ENCODE results near the gene LIMK1.
"Not testable (repeated sequence)": the region's sequence is repeated elsewhere in the genome, so short reads cannot be mapped to it uniquely, and the experiment has no call there.

LIMK1 gene

DNA sequence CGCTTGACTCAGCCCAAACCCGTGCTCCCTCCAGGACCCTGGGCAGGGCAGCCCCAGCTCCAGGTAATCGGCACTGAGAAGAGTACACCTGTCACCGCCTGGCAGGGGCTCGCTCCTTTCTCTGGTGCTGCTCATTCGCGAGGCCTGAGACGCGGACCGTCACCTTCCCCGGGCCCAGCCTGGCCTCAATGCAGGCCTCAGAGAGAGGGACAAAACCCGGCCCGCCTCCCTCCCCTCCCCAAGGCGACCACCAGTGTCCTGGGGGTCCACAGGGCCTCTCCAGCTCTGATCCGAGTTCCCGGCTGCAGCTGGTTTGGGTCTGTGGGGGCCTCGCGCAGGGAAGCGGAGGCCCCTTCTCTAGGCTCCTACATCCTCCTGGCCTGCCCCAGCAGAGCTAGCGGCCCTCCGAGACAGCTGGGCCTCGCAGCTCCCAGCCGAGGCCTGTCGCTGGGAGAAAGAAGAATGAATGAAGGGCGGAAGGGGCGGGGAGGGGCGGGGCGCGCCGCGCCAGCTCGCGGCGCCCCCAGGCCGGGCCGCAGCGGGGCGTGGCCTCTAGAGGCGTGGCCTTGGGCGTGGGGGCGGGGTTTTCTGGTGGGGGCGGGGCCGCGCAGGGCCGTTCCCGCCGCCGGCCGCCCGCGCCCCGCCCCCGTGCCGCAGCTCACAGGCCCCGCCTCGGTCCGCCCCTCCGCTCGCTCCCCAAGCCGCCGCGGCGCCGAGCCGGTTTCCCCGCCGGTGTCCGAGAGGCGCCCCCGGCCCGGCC, at the start of gene LIMK1:
LIMK1 (plus strand) TSS at position 688 of the 760 bp plus-strand sequence. CDS start 187 bp downstream, outside the sequence.
- DNase-seq = peak; percentile 73

DNA sequence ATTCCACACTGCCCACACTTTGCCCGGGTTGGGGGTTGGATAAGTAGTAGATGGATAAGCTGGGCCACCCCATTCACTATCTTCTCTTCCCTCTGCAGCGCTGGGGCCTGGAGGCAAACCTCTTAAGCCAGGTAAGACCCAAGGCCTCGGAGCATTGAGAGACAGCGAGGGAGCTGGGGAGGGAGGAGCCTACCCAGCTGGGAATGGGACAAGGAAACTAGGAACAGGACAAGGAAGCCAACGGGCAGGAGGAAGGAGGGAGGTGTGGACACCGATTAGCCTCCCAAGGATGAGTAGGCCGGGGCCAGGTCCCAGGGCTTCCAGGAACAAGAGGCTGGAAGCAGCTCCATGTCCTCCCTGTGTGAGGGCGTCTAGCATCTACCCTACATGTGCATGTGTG, 46.0 kb upstream of the LIMK1 start:
- DNase-seq = no peak

DNA sequence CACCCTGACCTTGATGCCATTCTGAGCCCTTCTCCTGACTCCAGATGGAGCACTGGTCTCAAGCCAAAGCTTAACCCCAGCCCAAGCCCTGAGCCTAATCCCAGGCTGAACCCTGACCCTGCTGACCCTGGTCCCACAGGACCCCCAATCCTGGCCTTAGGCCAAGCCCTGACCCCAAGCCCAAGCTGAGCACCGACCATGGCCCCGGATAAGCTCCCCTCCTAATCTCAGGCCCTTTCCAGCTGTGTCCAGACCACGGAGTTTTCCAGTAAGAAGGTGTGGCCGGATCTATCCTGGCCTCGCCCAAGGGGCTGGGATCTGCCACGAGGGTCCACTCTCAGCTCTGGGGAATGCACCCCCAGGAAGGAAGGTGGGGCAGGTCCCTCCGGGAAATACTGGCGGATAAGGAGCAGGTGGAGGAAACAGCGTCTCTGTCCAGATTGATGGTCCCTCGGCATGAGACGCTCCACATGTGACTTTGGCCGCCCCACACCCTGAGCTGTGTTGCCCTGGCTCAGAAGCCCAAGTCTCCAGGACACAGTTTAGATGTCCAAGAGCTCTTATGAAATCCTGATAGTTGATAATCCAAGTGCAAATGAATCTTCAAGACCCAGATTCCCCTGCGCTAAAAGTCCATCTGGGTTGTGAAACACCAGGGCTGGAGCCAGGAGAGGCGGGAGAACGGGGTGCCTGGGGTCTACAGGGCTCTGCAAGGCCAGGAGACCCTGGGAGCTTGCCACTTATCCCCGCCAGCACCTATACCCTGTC, 45.2 kb upstream of the LIMK1 start:
- no peak for DNase-seq

DNA sequence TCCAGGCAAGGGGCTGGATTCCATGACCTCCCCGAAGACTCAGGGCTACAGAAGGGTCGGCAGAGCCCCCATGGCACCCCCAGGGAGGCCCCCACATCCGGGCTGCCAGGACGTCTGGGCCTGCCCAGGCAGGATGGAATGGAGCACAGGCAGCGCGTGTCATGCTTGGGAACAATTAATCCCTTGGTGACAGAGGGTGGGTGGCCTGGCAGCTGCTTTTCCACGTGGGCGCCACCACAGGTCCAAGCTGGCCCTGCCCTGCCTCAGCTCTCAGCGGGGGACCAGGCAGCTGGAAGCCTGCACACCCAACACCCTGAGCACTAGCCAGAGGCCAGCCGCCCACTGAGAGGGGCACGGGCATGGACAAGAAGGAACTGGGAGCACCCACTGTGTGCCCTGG, 44.3 kb upstream of the LIMK1 start:
- DNase-seq = peak; percentile 37

DNA sequence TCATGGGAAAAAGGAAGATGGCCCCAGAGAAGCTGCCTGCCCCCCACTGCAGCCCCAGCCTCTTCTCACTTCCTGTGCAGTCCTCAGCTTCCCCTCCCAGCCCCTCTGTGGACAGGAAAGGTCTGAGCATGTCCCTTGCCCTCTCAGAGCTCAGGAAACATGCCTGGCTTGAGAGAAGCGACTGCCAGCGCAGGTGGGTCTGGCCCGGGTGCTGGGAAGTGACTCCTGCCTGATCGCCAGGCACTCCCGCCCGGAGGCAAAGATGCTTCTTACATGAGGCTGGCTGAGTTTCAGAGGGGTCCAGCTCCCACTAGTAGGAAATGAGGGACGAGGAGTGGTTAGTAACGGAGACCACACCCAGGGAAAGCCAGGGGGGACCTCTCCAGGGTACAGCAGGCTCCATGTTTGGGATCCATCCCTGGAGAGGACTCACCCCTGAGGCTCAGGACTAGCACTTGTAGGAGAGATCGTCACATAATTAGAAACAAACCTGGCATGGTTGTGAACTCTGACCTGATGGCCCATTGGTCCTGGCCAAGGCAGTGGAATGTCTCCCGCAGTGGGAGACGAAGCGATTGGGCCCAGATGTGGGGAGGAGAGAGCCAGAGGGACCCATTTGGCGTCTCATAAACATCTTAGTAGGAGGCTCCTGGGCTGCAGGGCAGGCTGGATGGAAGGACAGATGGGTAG, 43.4 kb upstream of the LIMK1 start:
- no peak for DNase-seq

DNA sequence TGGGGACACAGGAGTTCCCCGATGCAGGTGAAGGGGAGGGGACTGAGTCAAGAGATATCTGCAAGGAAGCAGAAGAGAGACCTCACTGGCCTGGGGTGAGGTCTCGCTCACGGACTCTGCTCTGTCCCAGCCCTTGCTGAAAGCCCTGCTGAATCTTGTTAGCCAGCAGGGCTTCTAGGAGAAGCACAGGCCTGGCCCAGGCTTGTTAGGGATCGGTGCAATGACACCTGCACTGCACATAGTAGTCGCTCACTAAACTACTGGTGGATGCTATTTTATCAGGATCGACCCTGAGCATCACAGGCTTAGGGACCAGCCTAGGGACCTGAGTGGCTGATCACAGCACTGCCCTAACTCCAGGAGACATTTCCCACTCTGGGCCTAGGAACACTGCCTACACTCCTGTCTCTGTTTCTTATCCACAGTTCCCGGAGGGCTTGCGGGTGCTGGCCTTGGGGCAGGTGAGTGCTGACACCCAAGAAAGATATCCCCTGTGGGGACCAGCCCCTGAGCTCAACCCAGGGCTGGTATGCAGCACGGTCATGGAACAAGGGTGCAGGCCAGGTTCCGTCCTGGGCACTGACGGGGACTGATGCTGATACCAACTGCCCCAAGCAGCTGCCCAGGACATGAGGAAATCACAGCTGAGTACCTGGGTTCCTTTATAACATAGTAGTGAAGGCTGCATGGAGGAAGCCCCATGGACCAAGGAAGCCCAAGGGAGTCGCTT, 42.6 kb upstream of the LIMK1 start:
- no peak for DNase-seq

DNA sequence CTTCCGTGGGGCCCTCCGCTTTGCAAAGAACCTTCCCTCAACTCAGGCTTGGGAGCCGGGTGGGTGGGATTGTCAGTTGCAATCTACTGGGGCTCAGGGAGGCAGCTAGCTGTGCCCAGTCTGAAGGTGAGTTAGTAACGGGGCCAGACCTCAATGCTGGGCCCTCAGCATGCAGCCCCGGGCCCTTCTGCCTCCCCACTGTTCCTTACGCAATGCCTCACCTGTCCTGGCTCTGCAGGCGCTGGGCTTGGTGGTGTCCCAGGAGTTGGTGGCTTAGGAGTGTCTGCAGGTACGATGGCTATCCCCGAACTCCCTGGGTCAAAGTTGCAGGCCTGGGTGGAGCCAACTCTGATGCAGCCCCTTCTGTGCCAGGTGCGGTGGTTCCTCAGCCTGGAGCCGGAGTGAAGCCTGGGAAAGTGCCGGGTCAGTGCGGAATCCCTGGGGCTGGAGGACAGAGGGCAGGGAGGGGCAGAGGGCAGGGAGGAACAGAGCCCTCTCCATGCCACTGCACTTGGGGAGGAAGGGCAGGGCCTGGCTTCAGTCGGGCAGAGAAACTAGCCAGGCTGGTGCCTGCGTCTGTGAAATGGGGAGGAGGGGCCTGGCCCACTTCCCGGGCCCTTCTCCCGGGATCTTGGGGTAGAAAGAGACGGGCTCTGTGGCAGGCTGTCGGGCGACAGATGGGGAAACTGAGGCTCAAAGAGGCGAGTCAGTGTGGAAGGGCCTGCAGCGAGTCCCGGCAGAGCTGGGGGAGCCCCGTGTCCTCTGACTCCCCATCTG, 40.7 kb upstream of the LIMK1 start:
- DNase-seq = no peak

DNA sequence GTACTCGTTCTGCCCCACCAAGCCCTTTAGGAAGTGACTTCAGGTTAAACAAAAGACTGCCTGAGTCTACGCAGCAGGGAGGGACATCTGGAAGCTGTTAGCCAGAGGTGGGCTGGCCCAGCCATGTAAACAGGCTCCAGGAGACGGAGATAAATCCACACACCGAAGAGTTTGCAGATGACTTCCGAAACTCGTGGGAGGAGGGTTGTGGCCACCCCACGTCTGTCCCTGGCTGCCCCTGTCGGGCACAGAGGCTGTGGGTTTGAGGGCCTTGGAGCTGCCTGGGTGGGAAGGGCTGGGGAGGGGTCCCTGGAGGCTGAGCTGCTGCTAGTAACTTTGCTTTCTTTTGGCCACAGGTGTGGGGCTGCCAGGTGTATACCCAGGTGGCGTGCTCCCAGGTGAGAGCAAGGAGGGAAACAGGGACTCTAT, 40.1 kb upstream of the LIMK1 start:
- DNase-seq = no peak

DNA sequence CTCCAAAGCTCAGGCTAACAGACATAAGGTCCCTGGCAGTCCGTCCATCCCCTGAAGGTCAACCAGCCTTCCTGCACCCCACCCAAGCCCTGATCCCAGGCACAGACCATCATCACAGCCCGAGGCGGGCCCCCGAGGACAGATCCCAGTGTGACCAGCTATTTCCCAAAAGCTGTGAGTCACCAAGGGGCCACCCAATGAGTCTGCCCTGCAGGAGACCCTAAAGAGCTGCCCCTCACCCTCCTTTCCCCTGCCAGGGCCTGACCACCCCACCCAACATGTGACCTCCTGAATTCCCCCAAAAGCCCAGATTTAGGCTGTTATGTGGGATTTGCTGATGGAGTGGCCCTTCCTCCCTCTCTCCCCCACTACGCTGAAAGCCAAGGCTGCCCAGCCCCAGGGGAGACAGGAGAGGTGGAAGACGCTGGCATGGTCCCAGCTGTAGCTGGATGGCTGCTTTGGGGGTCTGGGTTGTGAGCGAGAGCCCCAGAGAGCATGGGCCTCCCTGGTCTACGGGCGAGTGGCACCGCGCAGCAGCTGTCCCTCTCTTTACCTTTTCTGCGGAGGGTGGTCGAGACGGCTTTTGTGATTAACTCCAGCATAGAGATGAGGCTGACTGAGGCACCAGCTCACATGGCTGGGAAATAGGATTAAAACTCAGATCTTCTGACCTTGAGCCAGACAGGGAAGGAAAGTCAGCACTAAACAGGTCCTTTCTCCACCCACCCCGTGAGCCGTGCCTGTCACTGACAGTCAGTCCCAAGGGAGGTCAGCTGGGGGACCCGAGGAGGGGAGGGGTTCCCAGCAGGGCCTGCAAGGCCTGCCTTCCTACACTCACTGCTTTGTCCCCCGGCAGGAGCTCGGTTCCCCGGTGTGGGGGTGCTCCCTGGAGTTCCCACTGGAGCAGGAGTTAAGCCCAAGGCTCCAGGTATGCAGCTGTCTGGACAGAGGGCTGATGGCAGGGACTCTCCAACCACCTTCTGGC, 38.9 kb upstream of the LIMK1 start:
- no peak for DNase-seq

DNA sequence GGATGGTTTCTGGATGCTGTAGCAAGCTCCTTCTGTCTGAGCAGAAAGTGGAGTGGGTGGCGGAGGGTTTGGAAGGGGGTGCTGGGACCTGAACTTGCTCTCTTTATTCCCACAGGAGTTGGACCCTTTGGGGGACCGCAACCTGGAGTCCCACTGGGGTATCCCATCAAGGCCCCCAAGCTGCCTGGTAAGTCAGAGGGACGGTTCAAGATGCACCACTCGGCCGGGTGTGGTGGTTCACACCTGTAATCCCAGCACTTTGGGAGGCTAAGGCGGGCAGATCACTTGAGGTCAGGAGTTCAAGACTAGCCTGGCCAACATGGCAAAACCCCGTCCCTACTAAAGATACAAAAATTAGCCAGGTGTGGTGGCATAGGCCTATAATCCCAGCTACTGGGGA, 37.0 kb upstream of the LIMK1 start:
- DNase-seq = not testable (repeated sequence)

DNA sequence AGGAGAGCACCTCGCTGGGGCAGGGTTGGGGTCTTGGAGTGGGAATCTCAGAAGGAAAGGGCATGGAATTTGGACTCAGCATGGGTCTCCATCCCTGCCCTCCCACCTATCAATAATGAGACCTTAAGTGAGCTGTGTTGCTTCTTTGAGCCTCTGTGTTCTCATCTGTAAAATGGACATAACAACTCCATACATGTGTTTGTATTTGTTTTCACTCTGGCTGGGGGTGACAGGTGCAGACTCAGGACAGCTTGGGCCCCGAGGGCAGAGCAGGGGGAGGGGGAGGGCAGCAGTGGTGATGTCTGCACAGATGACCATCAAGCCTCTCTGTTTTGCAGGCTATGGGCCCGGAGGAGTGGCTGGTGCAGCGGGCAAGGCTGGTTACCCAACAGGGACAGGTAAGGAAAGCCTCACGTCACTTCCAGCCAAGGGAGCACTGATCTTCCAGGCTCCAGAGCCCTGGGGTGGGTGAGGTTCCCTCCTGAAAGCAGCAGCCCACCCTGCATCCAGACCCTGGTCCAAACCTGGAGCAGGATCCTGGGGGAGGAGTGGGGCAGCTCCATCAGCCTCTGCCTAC, 35.7 kb upstream of the LIMK1 start:
- DNase-seq = no peak

DNA sequence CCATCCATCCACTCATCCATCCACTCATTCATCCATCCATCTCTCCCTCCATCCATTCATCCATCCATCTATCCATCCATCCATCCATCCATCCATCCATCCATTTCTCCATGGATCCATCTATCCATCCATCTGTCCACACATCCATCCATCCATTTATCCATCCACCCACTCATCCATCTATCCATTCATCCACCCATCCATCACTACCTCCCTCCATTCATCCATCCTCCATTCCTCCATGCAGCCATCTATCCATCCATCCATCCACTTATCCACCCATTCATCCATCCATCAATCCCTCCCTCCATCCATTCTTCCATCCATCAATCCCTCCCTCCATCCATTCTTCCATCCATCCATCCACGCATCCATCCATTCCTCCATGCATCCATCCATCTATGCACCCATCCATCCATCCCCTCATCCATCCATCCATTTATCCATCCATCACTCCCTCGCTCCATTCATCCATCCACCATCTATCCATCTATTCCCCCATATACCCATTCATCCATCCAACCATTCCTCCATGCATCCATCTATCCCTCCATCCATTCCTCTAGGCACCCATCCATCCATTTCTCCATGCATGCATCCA, 34.5 kb upstream of the LIMK1 start:
- DNase-seq = no peak

DNA sequence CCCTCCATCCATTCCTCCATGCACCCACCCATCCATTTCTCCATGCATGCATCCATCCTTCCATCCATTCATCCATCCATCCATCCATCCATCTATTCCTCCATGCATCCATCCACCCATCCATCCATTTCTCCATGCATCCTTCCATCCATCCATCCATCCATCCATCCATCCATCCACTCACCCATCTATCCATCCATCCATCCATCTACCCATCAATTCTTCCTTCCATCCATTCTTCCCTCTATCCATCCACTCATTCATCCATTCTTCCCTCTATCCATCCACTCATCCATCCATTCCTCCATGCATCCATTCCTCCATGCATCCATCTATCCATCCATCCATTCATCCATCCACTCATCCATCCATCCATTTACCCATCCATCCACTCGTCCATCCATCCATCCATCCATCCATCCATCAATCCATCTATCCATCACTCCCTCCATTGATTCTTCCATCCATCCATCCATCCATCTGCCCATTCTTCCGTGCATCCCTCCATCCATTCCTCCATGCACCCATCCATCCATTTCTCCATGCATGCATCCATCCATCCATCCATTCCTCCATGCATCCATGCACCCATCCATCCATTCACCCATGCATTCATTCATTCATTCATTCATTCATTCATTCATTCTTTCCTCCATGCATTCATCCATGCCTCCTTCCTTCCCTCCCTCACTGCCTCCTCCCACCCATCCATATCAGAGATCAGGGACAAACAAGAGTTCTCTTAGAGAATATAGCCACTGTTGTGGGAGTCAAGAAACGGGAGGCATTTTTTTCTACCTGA, 33.4 kb upstream of the LIMK1 start:
- no peak for DNase-seq

DNA sequence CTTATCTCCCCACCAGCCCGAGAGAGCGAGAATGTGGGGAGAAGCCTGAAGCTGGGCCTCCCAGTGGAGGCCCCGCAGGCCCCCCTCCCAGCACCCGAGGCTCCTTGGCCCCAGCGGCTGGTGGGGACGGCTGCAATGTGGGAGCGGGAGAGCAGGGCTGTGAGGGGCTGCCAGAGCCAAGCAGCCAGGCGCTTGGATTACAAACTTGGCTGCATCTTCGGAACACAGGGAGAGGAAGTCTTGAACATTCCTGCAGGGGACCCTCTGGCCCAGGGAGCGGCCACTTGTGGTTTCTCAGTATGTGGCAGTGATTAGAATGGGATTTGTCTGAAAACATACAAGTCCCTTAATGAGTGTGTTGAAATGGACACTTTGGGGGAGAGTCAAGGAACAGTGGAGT, 32.4 kb upstream of the LIMK1 start:
- no peak for DNase-seq

DNA sequence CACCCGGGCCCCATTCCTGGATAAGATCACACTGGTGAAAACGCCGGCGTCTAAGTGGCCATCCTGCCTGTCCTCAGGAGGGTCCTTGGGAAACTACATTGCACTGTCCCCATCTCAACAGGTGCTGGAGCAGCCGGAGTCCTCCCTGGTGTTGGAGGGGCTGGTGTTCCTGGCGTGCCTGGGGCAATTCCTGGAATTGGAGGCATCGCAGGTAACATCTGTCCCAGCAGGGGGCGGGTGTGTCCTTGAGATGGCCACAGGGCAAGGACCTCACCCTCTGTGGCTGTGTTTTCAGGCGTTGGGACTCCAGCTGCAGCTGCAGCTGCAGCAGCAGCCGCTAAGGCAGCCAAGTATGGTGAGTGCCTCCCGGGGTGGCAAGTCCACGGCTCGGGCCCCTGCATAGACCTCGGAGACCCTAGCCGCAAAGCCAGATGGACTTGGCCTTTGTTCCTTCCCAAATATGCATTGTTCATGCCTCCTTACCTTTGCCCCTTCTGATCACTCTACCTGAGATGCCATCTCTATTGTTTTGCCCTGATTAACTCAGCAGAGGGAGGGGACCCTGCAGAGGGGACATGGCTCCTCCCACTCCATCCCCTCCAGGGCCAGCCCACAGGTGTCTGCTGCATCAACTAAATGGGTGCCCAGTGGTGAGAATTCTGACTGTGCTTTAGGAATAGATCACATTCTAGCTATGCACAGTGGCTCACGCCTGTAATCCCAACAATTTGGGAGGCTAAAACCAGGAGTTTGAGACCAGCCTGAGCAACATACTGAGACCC, 31.8 kb upstream of the LIMK1 start:
- DNase-seq = peak; percentile 38

DNA sequence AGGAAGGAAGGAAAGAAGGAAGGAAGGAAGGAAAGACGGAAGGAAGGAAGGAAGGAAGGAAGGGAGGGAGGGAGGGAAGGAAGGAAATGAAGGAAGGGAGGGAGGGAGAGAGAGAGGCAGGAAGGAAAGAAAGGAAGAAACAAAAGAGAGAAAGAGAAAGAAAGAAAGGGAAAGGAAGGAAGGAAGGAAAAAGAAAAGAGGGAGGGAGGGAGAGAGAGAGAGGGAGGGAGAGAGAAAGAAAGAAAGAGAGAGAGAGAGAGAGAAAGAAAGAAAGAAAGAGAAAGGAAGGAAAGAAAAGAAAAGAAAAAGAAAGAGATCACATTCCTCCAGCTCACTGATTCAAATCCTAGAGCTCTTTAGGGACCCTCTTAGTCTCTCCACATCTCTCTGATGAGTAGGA, 31.0 kb upstream of the LIMK1 start:
- no peak for DNase-seq

DNA sequence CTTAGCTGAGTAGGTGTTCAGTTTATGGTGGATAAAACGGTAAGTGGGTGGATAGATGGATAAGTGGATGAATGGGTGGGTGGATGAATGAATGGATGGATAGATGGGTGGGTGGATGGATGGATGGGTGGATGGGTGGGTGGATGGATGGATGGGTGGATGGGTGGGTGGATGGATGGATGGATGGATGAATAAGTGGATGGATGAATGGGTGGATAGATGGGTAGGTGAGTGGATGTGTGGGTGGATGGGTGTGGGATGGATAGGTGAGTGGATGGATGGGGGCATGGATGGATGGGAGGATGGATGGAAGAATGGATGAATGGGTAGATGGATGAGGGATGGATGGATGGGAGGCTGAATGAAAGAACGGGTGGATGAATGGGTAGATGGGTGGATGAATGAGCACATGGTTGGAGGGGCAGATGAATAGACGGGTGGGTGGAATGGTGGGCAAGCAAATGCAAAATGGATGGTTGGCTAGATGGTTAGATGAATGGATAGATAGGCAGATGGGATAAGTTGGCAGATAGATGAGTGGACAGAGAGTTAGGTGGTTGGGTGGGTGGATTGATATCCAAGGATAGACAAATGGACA, 29.9 kb upstream of the LIMK1 start:
- DNase-seq = no peak

All from NCI-H1105 (cell line).